WTC11 (cell line): ENCODE measurements around the gene PITX1.

Experiments
- CREM ChIP-seq: sonication (generic); formaldehyde crosslinking; IDR thresholded peaks from 2 replicates; pipeline ENCODE4 v1.8.1; 2022; ENCODE audit warnings: mild to moderate bottlenecking, missing genetic modification reagents, moderate library complexity
- ELF4 ChIP-seq: sonication (generic); formaldehyde crosslinking; IDR thresholded peaks from 2 replicates; pipeline ENCODE4 v1.8.1; 2022; ENCODE audit warnings: low read depth, mild to moderate bottlenecking, moderate library complexity, missing genetic modification reagents
- JAZF1 ChIP-seq: fragments of 250-450 bp; sonication (Bioruptor Pico); IDR thresholded peaks from 2 replicates; pipeline ENCODE4 v1.9.0; 2021; ENCODE audit warnings: moderate library complexity, mild to moderate bottlenecking, inconsistent platforms
- ZNF263 ChIP-seq: sonication (generic); formaldehyde crosslinking; IDR thresholded peaks from 2 replicates; pipeline ENCODE4 v1.8.1; 2022; ENCODE audit warnings: low read depth, mild to moderate bottlenecking, moderate library complexity, missing genetic modification reagents
- TF ChIP-seq, protein P1 (sequence below): fragments of 200-600 bp; IDR thresholded peaks from 2 replicates; pipeline ENCODE4 v1.8.0; 2022; ENCODE audit warnings: antibody characterized with exemption
- TF ChIP-seq, protein P2 (sequence below): sonication (generic); formaldehyde crosslinking; IDR thresholded peaks from 2 replicates; pipeline ENCODE4 v1.8.1; 2022; ENCODE audit warnings: missing genetic modification reagents, borderline replicate concordance
- TF ChIP-seq, protein P3 (sequence below): sonication (generic); formaldehyde crosslinking; IDR thresholded peaks from 2 replicates; pipeline ENCODE4 v1.8.1; 2023; ENCODE audit warnings: mild to moderate bottlenecking, missing genetic modification reagents
- TF ChIP-seq, protein P4 (sequence below): sonication (generic); formaldehyde crosslinking; IDR thresholded peaks from 2 replicates; pipeline ENCODE4 v1.8.0; 2022; ENCODE audit warnings: mild to moderate bottlenecking, missing genetic modification reagents

DNA sequence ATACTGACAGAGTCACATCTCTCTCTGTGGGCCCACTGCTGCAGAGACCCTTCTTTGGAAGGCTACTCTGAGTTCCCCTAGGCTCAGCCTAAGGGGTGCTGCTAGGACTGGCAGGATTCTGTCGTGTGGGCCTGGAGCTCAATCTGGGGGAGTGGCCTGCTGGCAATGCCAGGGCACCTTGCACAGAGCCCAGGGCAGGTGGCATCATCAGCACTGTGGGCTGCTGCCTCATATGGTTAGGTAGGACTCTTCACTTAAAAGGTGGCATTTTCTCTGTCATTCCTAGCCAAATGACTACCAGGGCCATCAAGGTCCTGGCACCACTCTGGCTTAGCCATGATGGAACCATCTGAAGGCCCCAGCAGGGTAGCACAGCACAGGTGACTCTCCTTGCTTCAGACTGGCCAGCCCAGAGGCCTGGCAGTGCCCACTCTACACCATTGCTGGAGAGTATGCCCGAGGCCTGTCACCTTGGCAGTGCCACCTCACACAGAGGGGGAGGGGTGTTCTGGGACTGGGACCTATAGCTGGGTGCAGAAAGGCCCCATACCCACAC, 21.9 kb downstream of the PITX1 start:
- TF ChIP-seq ZNF263 (CRISPR knock-in tag) = no peak
- TF ChIP-seq, protein P1, sequence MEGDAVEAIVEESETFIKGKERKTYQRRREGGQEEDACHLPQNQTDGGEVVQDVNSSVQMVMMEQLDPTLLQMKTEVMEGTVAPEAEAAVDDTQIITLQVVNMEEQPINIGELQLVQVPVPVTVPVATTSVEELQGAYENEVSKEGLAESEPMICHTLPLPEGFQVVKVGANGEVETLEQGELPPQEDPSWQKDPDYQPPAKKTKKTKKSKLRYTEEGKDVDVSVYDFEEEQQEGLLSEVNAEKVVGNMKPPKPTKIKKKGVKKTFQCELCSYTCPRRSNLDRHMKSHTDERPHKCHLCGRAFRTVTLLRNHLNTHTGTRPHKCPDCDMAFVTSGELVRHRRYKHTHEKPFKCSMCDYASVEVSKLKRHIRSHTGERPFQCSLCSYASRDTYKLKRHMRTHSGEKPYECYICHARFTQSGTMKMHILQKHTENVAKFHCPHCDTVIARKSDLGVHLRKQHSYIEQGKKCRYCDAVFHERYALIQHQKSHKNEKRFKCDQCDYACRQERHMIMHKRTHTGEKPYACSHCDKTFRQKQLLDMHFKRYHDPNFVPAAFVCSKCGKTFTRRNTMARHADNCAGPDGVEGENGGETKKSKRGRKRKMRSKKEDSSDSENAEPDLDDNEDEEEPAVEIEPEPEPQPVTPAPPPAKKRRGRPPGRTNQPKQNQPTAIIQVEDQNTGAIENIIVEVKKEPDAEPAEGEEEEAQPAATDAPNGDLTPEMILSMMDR = no peak
- TF ChIP-seq ELF4 (CRISPR knock-in tag) = no peak
- no peak for TF ChIP-seq CREM (CRISPR knock-in tag)
- TF ChIP-seq, protein P2, sequence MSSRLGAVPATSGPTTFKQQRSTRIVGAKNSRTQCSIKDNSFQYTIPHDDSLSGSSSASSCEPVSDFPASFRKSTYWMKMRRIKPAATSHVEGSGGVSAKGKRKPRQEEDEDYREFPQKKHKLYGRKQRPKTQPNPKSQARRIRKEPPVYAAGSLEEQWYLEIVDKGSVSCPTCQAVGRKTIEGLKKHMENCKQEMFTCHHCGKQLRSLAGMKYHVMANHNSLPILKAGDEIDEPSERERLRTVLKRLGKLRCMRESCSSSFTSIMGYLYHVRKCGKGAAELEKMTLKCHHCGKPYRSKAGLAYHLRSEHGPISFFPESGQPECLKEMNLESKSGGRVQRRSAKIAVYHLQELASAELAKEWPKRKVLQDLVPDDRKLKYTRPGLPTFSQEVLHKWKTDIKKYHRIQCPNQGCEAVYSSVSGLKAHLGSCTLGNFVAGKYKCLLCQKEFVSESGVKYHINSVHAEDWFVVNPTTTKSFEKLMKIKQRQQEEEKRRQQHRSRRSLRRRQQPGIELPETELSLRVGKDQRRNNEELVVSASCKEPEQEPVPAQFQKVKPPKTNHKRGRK (CRISPR knock-in tag) = no peak
- TF ChIP-seq, protein P3, sequence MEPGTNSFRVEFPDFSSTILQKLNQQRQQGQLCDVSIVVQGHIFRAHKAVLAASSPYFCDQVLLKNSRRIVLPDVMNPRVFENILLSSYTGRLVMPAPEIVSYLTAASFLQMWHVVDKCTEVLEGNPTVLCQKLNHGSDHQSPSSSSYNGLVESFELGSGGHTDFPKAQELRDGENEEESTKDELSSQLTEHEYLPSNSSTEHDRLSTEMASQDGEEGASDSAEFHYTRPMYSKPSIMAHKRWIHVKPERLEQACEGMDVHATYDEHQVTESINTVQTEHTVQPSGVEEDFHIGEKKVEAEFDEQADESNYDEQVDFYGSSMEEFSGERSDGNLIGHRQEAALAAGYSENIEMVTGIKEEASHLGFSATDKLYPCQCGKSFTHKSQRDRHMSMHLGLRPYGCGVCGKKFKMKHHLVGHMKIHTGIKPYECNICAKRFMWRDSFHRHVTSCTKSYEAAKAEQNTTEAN = no peak
- no peak for TF ChIP-seq JAZF1
- TF ChIP-seq, protein P4, sequence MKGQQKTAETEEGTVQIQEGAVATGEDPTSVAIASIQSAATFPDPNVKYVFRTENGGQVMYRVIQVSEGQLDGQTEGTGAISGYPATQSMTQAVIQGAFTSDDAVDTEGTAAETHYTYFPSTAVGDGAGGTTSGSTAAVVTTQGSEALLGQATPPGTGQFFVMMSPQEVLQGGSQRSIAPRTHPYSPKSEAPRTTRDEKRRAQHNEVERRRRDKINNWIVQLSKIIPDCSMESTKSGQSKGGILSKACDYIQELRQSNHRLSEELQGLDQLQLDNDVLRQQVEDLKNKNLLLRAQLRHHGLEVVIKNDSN (CRISPR knock-in tag) = no peak
